H1 (cell line): ENCODE measurements around the gene APLP2. TPM values are rescaled to one million over a fixed set of nuclear protein-coding genes. Genes with fewer than 3 reads are reported as not detected.

Experiments used
- CTCF ChIA-PET: fragments of 300-600 bp; sonication (Branson Sonifier 250); formaldehyde crosslinking; loops from one replicate; lab custom pipeline; 2021; ENCODE audit not compliant: partially characterized antibody; lab: Charles Lee
- POLR2A ChIA-PET: fragments of 300-600 bp; sonication (Branson Sonifier 250); formaldehyde crosslinking; loops from one replicate; lab custom pipeline; 2021; ENCODE audit warnings: inconsistent platforms; ENCODE audit not compliant: partially characterized antibody; lab: Charles Lee
- DNase-seq, 2 experiments: peaks; one replicate each; pipeline versions ENCODE4 v3.0.0 to v3.0.0-alpha.2; 2010 to 2022; ENCODE audit warnings: low spot score in 2 of 2, low read depth in 1 of 2, mixed read lengths in 1 of 2
- FAIRE-seq: peaks from 2 replicates; lab custom pipeline; 2011; peaks lifted over from hg19 to GRCh38; lab: Jason Lieb, UNC
- H2AFZ ChIP-seq: 2 replicates; pipeline ENCODE4 v1.8.1; 2012; ENCODE audit warnings: low read length, inconsistent platforms
- H2AK5ac ChIP-seq: 2 replicates; pipeline ENCODE4 v1.6.1; 2013; ENCODE audit warnings: low read depth, low read length
- H2BK120ac ChIP-seq: replicated peaks from 2 replicates; pipeline ENCODE3; 2013; ENCODE audit warnings: low read depth, low read length, inconsistent platforms
- H2BK12ac ChIP-seq: 2 replicates; pipeline ENCODE4 v1.6.1; 2013; ENCODE audit warnings: low read depth, low read length
- H2BK15ac ChIP-seq: 2 replicates; pipeline ENCODE4 v1.6.1; 2013; ENCODE audit warnings: low read length
- H2BK20ac ChIP-seq: 2 replicates; pipeline ENCODE4 v1.6.1; 2013; ENCODE audit warnings: low read length
- H2BK5ac ChIP-seq: 2 replicates; pipeline ENCODE4 v1.6.1; 2013; ENCODE audit warnings: low read depth, low read length
- H3K14ac ChIP-seq: 2 replicates; pipeline ENCODE4 v1.6.1; 2013; ENCODE audit warnings: inconsistent platforms; ENCODE audit not compliant: insufficient read length
- H3K18ac ChIP-seq: 2 replicates; pipeline ENCODE4 v1.6.1; 2013; ENCODE audit warnings: low read length; ENCODE audit errors: extremely low read depth
- H3K23ac ChIP-seq: 2 replicates; pipeline ENCODE4 v1.6.1; 2013; ENCODE audit warnings: inconsistent platforms; ENCODE audit not compliant: insufficient read length
- H3K23me2 ChIP-seq: 2 replicates; pipeline ENCODE4 v1.6.1; 2013; ENCODE audit warnings: low read depth, low read length
- H3K27ac ChIP-seq: 2 replicates; pipeline ENCODE4 v1.6.1; 2011; ENCODE audit warnings: low read depth, low read length, inconsistent platforms
- H3K27me3 ChIP-seq, 4 experiments: replicated peaks in 1 of 4; 1 replicate in 1 of 4; 2 replicates in 3 of 4; pipeline versions ENCODE4 v1.6.1 to v1.8.1; 2011 to 2013; ENCODE audit warnings: low read length in 3 of 4, mild to moderate bottlenecking in 3 of 4, inconsistent platforms in 2 of 4, mixed read lengths in 2 of 4, moderate library complexity in 1 of 4; ENCODE audit not compliant: control insufficient read depth in 3 of 4, insufficient read depth in 3 of 4; ENCODE audit errors: extremely low read depth in 1 of 4
- H3K36me3 ChIP-seq, 4 experiments: 2 replicates each; pipeline versions ENCODE4 v1.6.1 to v1.8.1; 2011 to 2013; ENCODE audit warnings: mild to moderate bottlenecking in 4 of 4, low read length in 3 of 4, moderate library complexity in 2 of 4, control low read depth in 1 of 4, inconsistent platforms in 1 of 4; ENCODE audit not compliant: insufficient read depth in 4 of 4, control insufficient read depth in 2 of 4
- H3K4ac ChIP-seq: replicated peaks from 2 replicates; pipeline ENCODE3; 2013; ENCODE audit warnings: low read length, low read depth, mixed read lengths, inconsistent platforms; ENCODE audit not compliant: insufficient read length
- H3K4me1 ChIP-seq, 4 experiments: replicated peaks in 1 of 4; 1 replicate in 1 of 4; 2 replicates in 3 of 4; pipeline versions ENCODE4 v1.6.1 to v1.8.1; 2011 to 2013; ENCODE audit warnings: low read length in 3 of 4, inconsistent platforms in 2 of 4, mixed read lengths in 1 of 4; ENCODE audit not compliant: insufficient read depth in 4 of 4, control insufficient read depth in 3 of 4
- H3K4me2 ChIP-seq, 2 experiments: 2 replicates each; pipeline versions ENCODE4 v1.6.1 to v1.8.1; 2011 to 2013; ENCODE audit warnings: low read depth in 2 of 2, low read length in 2 of 2, control low read depth in 1 of 2, inconsistent platforms in 1 of 2, mild to moderate bottlenecking in 1 of 2; ENCODE audit not compliant: insufficient read depth in 1 of 2
- H3K4me3 ChIP-seq, 4 experiments: fragments of 200-600, 300-600 bp in 1 of 4; sonication (generic), shearing (Covaris generic), sonication (Bioruptor Twin) in 1 of 4; 2 replicates each; pipeline versions ENCODE4 v1.5.1 to v1.8.1; 2011 to 2016; ENCODE audit warnings: low read length in 4 of 4, low read depth in 3 of 4, control low read depth in 2 of 4, inconsistent platforms in 2 of 4, mild to moderate bottlenecking in 2 of 4, mixed read lengths in 1 of 4, moderate library complexity in 1 of 4; ENCODE audit not compliant: insufficient read depth in 2 of 4; ENCODE audit errors: extremely low read depth in 1 of 4
- H3K56ac ChIP-seq: replicated peaks from 2 replicates; pipeline ENCODE3; 2013; ENCODE audit warnings: low read depth, mild to moderate bottlenecking, mixed read lengths, low read length, inconsistent platforms; ENCODE audit not compliant: insufficient read length
- H3K79me1 ChIP-seq: 2 replicates; pipeline ENCODE4 v1.6.1; 2013; ENCODE audit warnings: low read depth, low read length, control low read depth
- H3K79me2 ChIP-seq, 2 experiments: 2 replicates each; pipeline versions ENCODE4 v1.6.1 to v1.8.1; 2012 to 2013; ENCODE audit warnings: low read length in 2 of 2, mild to moderate bottlenecking in 2 of 2, inconsistent platforms in 1 of 2; ENCODE audit not compliant: insufficient read depth in 2 of 2, control insufficient read depth in 1 of 2
- H3K9ac ChIP-seq, 4 experiments: replicated peaks in 1 of 4; 1 replicate in 1 of 4; 2 replicates in 3 of 4; pipeline versions ENCODE4 v1.6.1 to v1.8.1; 2011 to 2013; ENCODE audit warnings: low read depth in 3 of 4, low read length in 3 of 4, control low read depth in 2 of 4, mild to moderate bottlenecking in 2 of 4, moderate library complexity in 2 of 4, inconsistent platforms in 1 of 4; ENCODE audit errors: extremely low read depth in 1 of 4
- H3K9me3 ChIP-seq, 2 experiments: 2 replicates each; pipeline versions ENCODE4 v1.6.1 to v1.8.1; 2012 to 2013; ENCODE audit warnings: mild to moderate bottlenecking in 2 of 2, moderate library complexity in 2 of 2, control low read depth in 1 of 2, inconsistent platforms in 1 of 2, low read depth in 1 of 2, low read length in 1 of 2, mixed read lengths in 1 of 2; ENCODE audit not compliant: insufficient read depth in 2 of 2
- H4K20me1 ChIP-seq, 2 experiments: replicated peaks in 1 of 2; 2 replicates each; pipeline versions ENCODE3 to v1.8.1; 2011 to 2013; ENCODE audit warnings: inconsistent platforms in 2 of 2, low read length in 2 of 2, mild to moderate bottlenecking in 1 of 2; ENCODE audit not compliant: insufficient read depth in 2 of 2, control insufficient read depth in 1 of 2
- H4K5ac ChIP-seq: 2 replicates; pipeline ENCODE4 v1.6.1; 2013; ENCODE audit warnings: low read length, low read depth, mixed read lengths, inconsistent platforms; ENCODE audit not compliant: insufficient read length
- H4K8ac ChIP-seq: 2 replicates; pipeline ENCODE4 v1.8.0; 2013; ENCODE audit warnings: mild to moderate bottlenecking, moderate library complexity, low read length, inconsistent platforms; ENCODE audit not compliant: insufficient read depth; ENCODE audit errors: extremely low read depth
- H4K91ac ChIP-seq: replicated peaks from 2 replicates; pipeline ENCODE3; 2013; ENCODE audit warnings: low read length, mixed read lengths, inconsistent platforms; ENCODE audit not compliant: insufficient read length
- BACH1 ChIP-seq: IDR thresholded peaks from 2 replicates; pipeline ENCODE4 v1.6.1; 2012; ENCODE audit warnings: low read length, improper control_type of control experiment
- CTBP2 ChIP-seq: IDR thresholded peaks from 2 replicates; pipeline ENCODE4 v1.7.0; 2011; ENCODE audit warnings: borderline replicate concordance, mild to moderate bottlenecking, moderate library complexity, mixed read lengths, low read length; ENCODE audit not compliant: insufficient read depth, insufficient read length
- MAFK ChIP-seq: IDR thresholded peaks from 2 replicates; pipeline ENCODE4 v1.6.1; 2012; ENCODE audit warnings: low read depth, mild to moderate bottlenecking, improper control_type of control experiment, low read length
- NANOG ChIP-seq: IDR thresholded peaks from 2 replicates; pipeline ENCODE4 v1.6.1; 2011; ENCODE audit warnings: low read length, low read depth, mild to moderate bottlenecking, inconsistent platforms; ENCODE audit not compliant: insufficient read depth, poor library complexity, severe bottlenecking
- POLR2A ChIP-seq, 2 experiments: IDR thresholded peaks; 1 replicate in 1 of 2; 2 replicates in 1 of 2; pipeline ENCODE4 v1.6.1; 2011; ENCODE audit warnings: low read depth in 2 of 2, low read length in 2 of 2, mild to moderate bottlenecking in 2 of 2; ENCODE audit errors: control extremely low read depth in 1 of 2
- POU5F1 ChIP-seq: IDR thresholded peaks from 2 replicates; pipeline ENCODE4 v1.6.1; 2011; ENCODE audit warnings: low read depth, mild to moderate bottlenecking, low read length, moderate library complexity
- SIRT6 ChIP-seq: IDR thresholded peaks from one replicate; pipeline ENCODE4 v1.7.1; 2012; ENCODE audit warnings: low read length, inconsistent platforms
- SP1 ChIP-seq: IDR thresholded peaks from 2 replicates; pipeline ENCODE4 v1.6.1; 2011; ENCODE audit warnings: low read depth, low read length
- SRF ChIP-seq: IDR thresholded peaks from 2 replicates; pipeline ENCODE4 v1.6.1; 2011; ENCODE audit warnings: mild to moderate bottlenecking, low read depth, low read length, moderate library complexity
- TAF1 ChIP-seq: IDR thresholded peaks from 2 replicates; pipeline ENCODE4 v1.6.1; 2011; ENCODE audit warnings: mild to moderate bottlenecking, low read depth, low read length
- TCF12 ChIP-seq: IDR thresholded peaks from 2 replicates; pipeline ENCODE4 v1.6.1; 2011; ENCODE audit warnings: low read depth, mild to moderate bottlenecking, low read length
- WGBS, 2 experiments: shearing (Covaris generic) in 1 of 2; methylation state at CpG; one replicate each; pipeline versions ENCODE4 v1.1.6 to v1.1.7; 2013 to 2015; ENCODE audit warnings: low lambda C conversion rate in 2 of 2, mixed read lengths in 2 of 2, inconsistent platforms in 1 of 2, low coverage in 1 of 2, missing lambda C conversion rate in 1 of 2; ENCODE audit not compliant: insufficient replicate concordance in 2 of 2, insufficient coverage in 1 of 2, insufficient read length in 1 of 2; ENCODE audit errors: extremely low coverage in 1 of 2, missing lambda C conversion rate in 1 of 2; 5-methylcytosine and 5-hydroxymethylcytosine counted together
- polyA plus RNA-seq, 7 experiments: library from polyadenylated mRNA; depleted of rRNA in 3 of 7; stranded (reverse) in 5 of 7; unstranded in 2 of 7; fragments of >200 nt in 5 of 7; fragments of 200-250 nt in 2 of 7; gene quantifications; 1 replicate in 5 of 7; 2 replicates in 1 of 7; 4 replicates in 1 of 7; pipeline versions ENCODE4 v1.2.1 to v1.2.3, GENCODE V29; 2011 to 2013; ENCODE audit warnings: missing spikeins in 2 of 7, mixed read lengths in 2 of 7
- total RNA-seq: library from RNA; stranded (reverse); fragmentation: NEBNext Ultra II Directional; extraction: Animal tissue kit (Norgen Biotek cat#: 25700); gene quantifications from 2 replicates; pipeline ENCODE4 v1.2.1, GENCODE V29; 2021

Gene APLP2
- total and polyA plus RNA-seq, 2 of the 8 experiments (the other 6 are each of a cell fraction or from before 2014, with no cell fraction given), result 222 to 315 TPM

- H3K36me3 ChIP-seq, result no peaks in the 10 kb centered on the region
- no peak overlapping the region for H3K14ac ChIP-seq
- no peak overlapping the region for H4K8ac ChIP-seq
- H3K27ac ChIP-seq, result no peak overlapping the region
- H3K9ac ChIP-seq, result no peak overlapping the region
- no peak overlapping the region for H4K5ac ChIP-seq
- no peak overlapping the region for H2BK20ac ChIP-seq
- H2BK12ac ChIP-seq, result no peak overlapping the region
- no peak overlapping the region for H3K23ac ChIP-seq
- 98% methylated on average over 2 of the region's 2 CpGs; no CpG with 5 or more reads in 1 of the 2 experiments for WGBS, 2 experiments
- no peak for FAIRE-seq
- no peak overlapping the region for H3K56ac ChIP-seq
- no peak overlapping the region for H2AK5ac ChIP-seq
- H4K91ac ChIP-seq, result no peak overlapping the region
- no peak overlapping the region for H2BK15ac ChIP-seq
- ChIA-PET CTCF (interaction anchor here (0.6 to 1.5 kb wide), 4 partner anchors 9 to 100 kb away, joined by 3 to 4 read pairs (median 4); no protein-coding TSS in a partner anchor), POLR2A (interaction anchor here (2.0 kb wide), 2 partner anchors 19 to 21 kb away, joined by 7 to 11 read pairs; partner anchors contain the start of gene PRDM10)
- H3K4ac ChIP-seq, result no peak overlapping the region
- no peak for DNase-seq
- no peak overlapping the region for H3K18ac ChIP-seq
- no peak overlapping the region for H2AFZ ChIP-seq
- H3K9me3 ChIP-seq, result peaks cover 0 to 7% of the 10 kb centered on the region in 2 experiments; a peak in 1 of 4 replicates
- no peaks in the 10 kb centered on the region for H3K27me3 ChIP-seq
- no peak overlapping the region for H3K4me3 ChIP-seq
- no peak overlapping the region for H2BK5ac ChIP-seq
- H4K20me1 ChIP-seq, result no peaks in the 10 kb centered on the region
- no peaks in the 10 kb centered on the region for H3K79me1 ChIP-seq
- H3K4me1 ChIP-seq, result no peaks in the 10 kb centered on the region
- no peak overlapping the region for H2BK120ac ChIP-seq
- H3K79me2 ChIP-seq, result no peaks in the 10 kb centered on the region
- no peaks in the 10 kb centered on the region for H3K23me2 ChIP-seq
- H3K4me2 ChIP-seq, result no peak overlapping the region
- TF ChIP-seq NANOG (no peak), TAF1 (no peak), MAFK (no peak), SRF (no peak), POLR2A (IDR thresholded peaks at IDR 0.05; ENCODE audit: control extremely low read depth in 1 of 2, low read depth in 2 of 2, low read length in 2 of 2) (no peak), BACH1 (no peak), CTBP2 (no peak), SIRT6 (no peak), TCF12 (no peak), SP1 (no peak), POU5F1 (no peak)
Observed at GRCh38 chr11:130022799-130023198, 46.9 kb upstream of the APLP2 start.
